WTC11 (cell line): ENCODE measurements around the gene SPHK2. TPM values are rescaled to one million over a fixed set of nuclear protein-coding genes. Genes with fewer than 3 reads are reported as not detected.

ENCODE experiments used
- ATAC-seq: fragments of 200-7000 bp; cut with Tn5 transposase; 2 replicates; pipeline ENCODE4 v1.10.0; 2021; ENCODE audit warnings: mild to moderate bottlenecking, moderate library complexity
- Bru-seq: library from RNA; stranded (reverse); fragments of 400-500 nt; gene quantifications from one replicate; lab custom pipeline; 2021; lab: Mats Ljungman, UMichigan
- CTCF ChIA-PET: fragments of 300-600 bp; sonication (Branson Sonifier 250); formaldehyde crosslinking; loops from one replicate; lab custom pipeline; 2021; ENCODE audit warnings: antibody characterized with exemption; lab: Charles Lee
- POLR2A ChIA-PET: fragments of 350-600 bp; sonication (Branson Sonifier 250); formaldehyde crosslinking; loops from one replicate; lab custom pipeline; 2021; ENCODE audit warnings: antibody characterized with exemption; lab: Charles Lee
- DNase-seq: peaks from one replicate; pipeline ENCODE4 v3.0.0; 2021; ENCODE audit warnings: low spot score
- H3K27ac Mint-ChIP-seq: 2 replicates; pipeline ENCODE4 v1.8.0; 2021; ENCODE audit warnings: mixed read lengths
- H3K27me3 Mint-ChIP-seq: 2 replicates; pipeline ENCODE4 v1.8.0; 2021; ENCODE audit warnings: low read depth, mild to moderate bottlenecking, moderate library complexity, mixed read lengths
- H3K36me3 Mint-ChIP-seq: 2 replicates; pipeline ENCODE4 v1.8.0; 2021; ENCODE audit warnings: mixed read lengths
- H3K4me1 Mint-ChIP-seq: 2 replicates; pipeline ENCODE4 v1.8.0; 2022; ENCODE audit warnings: mixed read lengths
- H3K4me3 Mint-ChIP-seq: 2 replicates; pipeline ENCODE4 v1.8.0; 2021; ENCODE audit warnings: mild to moderate bottlenecking, moderate library complexity, mixed read lengths
- H3K9me3 Mint-ChIP-seq: 2 replicates; pipeline ENCODE4 v1.8.0; 2021; ENCODE audit warnings: mixed read lengths
- AR ChIP-seq: fragments of 250-450 bp; sonication (Bioruptor Pico); IDR thresholded peaks from 2 replicates; pipeline ENCODE4 v1.9.0; 2021; ENCODE audit warnings: mild to moderate bottlenecking
- CREB1 ChIP-seq: sonication (generic); formaldehyde crosslinking; IDR thresholded peaks from 2 replicates; pipeline ENCODE4 v1.8.0; 2023; ENCODE audit warnings: mild to moderate bottlenecking, missing genetic modification reagents
- CTCF ChIP-seq: fragments of 200-600 bp; IDR thresholded peaks from 2 replicates; pipeline ENCODE4 v1.8.0; 2022; ENCODE audit warnings: antibody characterized with exemption
- ELF4 ChIP-seq: sonication (generic); formaldehyde crosslinking; IDR thresholded peaks from 2 replicates; pipeline ENCODE4 v1.8.1; 2022; ENCODE audit warnings: low read depth, mild to moderate bottlenecking, moderate library complexity, missing genetic modification reagents
- EMX1 ChIP-seq: fragments of 250-450 bp; sonication (Bioruptor Pico); IDR thresholded peaks from 2 replicates; pipeline ENCODE4 v1.8.0; 2021; ENCODE audit warnings: mild to moderate bottlenecking
- FOXJ3 ChIP-seq: sonication (generic); formaldehyde crosslinking; IDR thresholded peaks from 2 replicates; pipeline ENCODE4 v1.9.0; 2021; ENCODE audit warnings: missing genetic modification reagents, mild to moderate bottlenecking, borderline replicate concordance
- FOXP1 ChIP-seq: sonication (generic); formaldehyde crosslinking; IDR thresholded peaks from 2 replicates; pipeline ENCODE4 v1.8.0; 2022; ENCODE audit warnings: missing genetic modification reagents, mild to moderate bottlenecking, moderate library complexity, borderline replicate concordance
- GABPB1 ChIP-seq: sonication (generic); formaldehyde crosslinking; IDR thresholded peaks from 2 replicates; pipeline ENCODE4 v1.8.1; 2023; ENCODE audit warnings: mild to moderate bottlenecking, missing genetic modification reagents
- GRHL2 ChIP-seq: fragments of 250-450 bp; sonication (Bioruptor Pico); IDR thresholded peaks from 2 replicates; pipeline ENCODE4 v1.8.0; 2022; ENCODE audit warnings: mild to moderate bottlenecking, moderate library complexity; ENCODE audit not compliant: insufficient replicate concordance, severe bottlenecking
- GTF2I ChIP-seq: fragments of 250-450 bp; sonication (Bioruptor Pico); conservative IDR thresholded peaks from 2 replicates; pipeline ENCODE4 v1.4.0; 2021; ENCODE audit warnings: mild to moderate bottlenecking
- KAT7 ChIP-seq: sonication (generic); formaldehyde crosslinking; IDR thresholded peaks from 2 replicates; pipeline ENCODE4 v1.8.1; 2023; ENCODE audit warnings: missing genetic modification reagents, mild to moderate bottlenecking, borderline replicate concordance
- MAX ChIP-seq: sonication (generic); formaldehyde crosslinking; IDR thresholded peaks from 2 replicates; pipeline ENCODE4 v1.8.0; 2022; ENCODE audit warnings: mild to moderate bottlenecking, missing genetic modification reagents
- MXD4 ChIP-seq: fragments of 250-450 bp; sonication (Bioruptor Pico); IDR thresholded peaks from 2 replicates; pipeline ENCODE4 v1.8.0; 2021; ENCODE audit warnings: mild to moderate bottlenecking, moderate library complexity, borderline replicate concordance
- NFATC4 ChIP-seq: fragments of 250-450 bp; sonication (Bioruptor Pico); IDR thresholded peaks from 2 replicates; pipeline ENCODE4 v1.9.0; 2021; ENCODE audit warnings: mild to moderate bottlenecking
- PRDM15 ChIP-seq: sonication (generic); formaldehyde crosslinking; IDR thresholded peaks from 2 replicates; pipeline ENCODE4 v1.8.0; 2022; ENCODE audit warnings: missing genetic modification reagents
- SOX15 ChIP-seq: fragments of 250-450 bp; sonication (Bioruptor Pico); IDR thresholded peaks from 2 replicates; pipeline ENCODE4 v1.9.0; 2021; ENCODE audit warnings: mild to moderate bottlenecking
- TCF7 ChIP-seq: sonication (generic); formaldehyde crosslinking; IDR thresholded peaks from 2 replicates; pipeline ENCODE4 v1.8.0; 2022; ENCODE audit warnings: mild to moderate bottlenecking, low read depth, missing genetic modification reagents, moderate library complexity
- USF1 ChIP-seq: sonication (generic); formaldehyde crosslinking; IDR thresholded peaks from 2 replicates; pipeline ENCODE4 v1.8.0; 2022; ENCODE audit warnings: mild to moderate bottlenecking, missing genetic modification reagents
- ZNF219 ChIP-seq: sonication (generic); formaldehyde crosslinking; IDR thresholded peaks from 2 replicates; pipeline ENCODE4 v1.8.0; 2023; ENCODE audit warnings: missing genetic modification reagents, mild to moderate bottlenecking, borderline replicate concordance
- ZNF423 ChIP-seq: fragments of 250-450 bp; sonication (Bioruptor Pico); IDR thresholded peaks from 2 replicates; pipeline ENCODE4 v2.1.2; 2022; ENCODE audit warnings: mild to moderate bottlenecking, moderate library complexity
- long read RNA-seq, 3 experiments: library from RNA in 1 of 3; library from capped mRNA in 1 of 3; library from polyadenylated mRNA in 1 of 3; unstranded in 2 of 3; stranded (forward) in 1 of 3; transcript quantifications; one replicate each; pipeline ENCODE4 v2.0.0, GENCODE V29; 2021
- total RNA-seq: library from RNA; stranded (reverse); gene quantifications from 3 replicates; pipeline ENCODE4 v1.2.3, GENCODE V29; 2021
- TF ChIP-seq, protein P1 (sequence below): fragments of 250-450 bp; sonication (Bioruptor Pico); IDR thresholded peaks from 2 replicates; pipeline ENCODE4 v1.9.0; 2021; ENCODE audit warnings: mild to moderate bottlenecking
- TF ChIP-seq, protein P2 (sequence below): sonication (generic); formaldehyde crosslinking; IDR thresholded peaks from 2 replicates; pipeline ENCODE4 v1.8.1; 2022; ENCODE audit warnings: mild to moderate bottlenecking, moderate library complexity, missing genetic modification reagents
- TF ChIP-seq, protein P3 (sequence below): sonication (generic); formaldehyde crosslinking; IDR thresholded peaks from 2 replicates; pipeline ENCODE4 v1.8.1; 2022; ENCODE audit warnings: low read depth, mild to moderate bottlenecking, moderate library complexity, missing genetic modification reagents, borderline replicate concordance

SPHK2 gene
- total RNA-seq, result 46.7 to 64.6 TPM (median 48.4 TPM) in 3 replicates
- percentile 67 among the genes with signal in this experiment for Bru-seq, nascent RNA
- long read RNA-seq, experiment 1, transcript SPHK2-201 (7 exons, 2,963 nt), result minor isoform, 12 of 113 reads
- long read RNA-seq, experiment 1, transcript SPHK2-206 (7 exons, 2,866 nt), result minor isoform, 10 of 113 reads
- long read RNA-seq, experiment 1, transcript SPHK2-210 (6 exons, 2,683 nt), result major isoform, 18 of 113 reads
- long read RNA-seq, experiment 1, partial matches to known transcripts, result 29 of 113 reads
- long read RNA-seq, experiment 1, other reads (novel, unspliced or antisense), result 43 of 113 reads
- long read RNA-seq, experiment 2, partial matches to known transcripts, result 25 of 37 reads
- long read RNA-seq, experiment 2, other reads (novel, unspliced or antisense), result 4 of 37 reads
- long read RNA-seq, experiment 3, partial matches to known transcripts, result 3 of 20 reads
- long read RNA-seq, experiment 3, other reads (novel, unspliced or antisense), result 15 of 20 reads

GRCh38 chr19:48618916-48619691 lies at the start of gene SPHK2, which contains the start of gene RPL18:
Gene SPHK2 (plus strand): TSS chr19:48619506. CDS start chr19:48620515, 1,009 bp downstream.
Gene RPL18 (minus strand): TSS chr19:48619178. CDS start chr19:48619143, 35 bp downstream.
- H3K4me3 Mint-ChIP-seq, result peak within 1 kb of the TSS; percentile 99
- no peaks in the 10 kb centered on the region; the same call in 1 of the 2 replicates for H3K27me3 Mint-ChIP-seq
- peaks cover 60% of the 10 kb centered on the region for H3K4me1 Mint-ChIP-seq
- DNase-seq (peak; percentile 96), ATAC-seq (peak; percentile 65)
- no peaks in the 10 kb centered on the region for H3K9me3 Mint-ChIP-seq
- peaks cover 43% of the 10 kb centered on the region for H3K36me3 Mint-ChIP-seq
- H3K27ac Mint-ChIP-seq, result peak within 1 kb of the TSS; percentile 100
- POLR2A ChIA-PET, result interaction anchor here (0.5 to 2.8 kb wide), 14 partner anchors 8 to 228 kb away, joined by 3 to 23 read pairs (median 3); partner anchors contain the start of gene KDELR1
- CTCF ChIA-PET, result interaction anchor here (1.0 to 1.6 kb wide), 7 partner anchors 10 to 139 kb away, joined by 3 to 13 read pairs (median 4); no protein-coding TSS in a partner anchor
- TF ChIP-seq TCF7, result no peak
- TF ChIP-seq, protein P1, sequence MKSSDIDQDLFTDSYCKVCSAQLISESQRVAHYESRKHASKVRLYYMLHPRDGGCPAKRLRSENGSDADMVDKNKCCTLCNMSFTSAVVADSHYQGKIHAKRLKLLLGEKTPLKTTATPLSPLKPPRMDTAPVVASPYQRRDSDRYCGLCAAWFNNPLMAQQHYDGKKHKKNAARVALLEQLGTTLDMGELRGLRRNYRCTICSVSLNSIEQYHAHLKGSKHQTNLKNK, result no peak
- TF ChIP-seq GTF2I, result peak; percentile 92
- TF ChIP-seq GABPB1 (CRISPR knock-in tag), result peak; percentile 60
- TF ChIP-seq SOX15 (CRISPR knock-in tag), result no peak
- TF ChIP-seq MXD4 (CRISPR knock-in tag), result no peak
- no peak for TF ChIP-seq FOXJ3 (CRISPR knock-in tag)
- no peak for TF ChIP-seq ZNF423 (CRISPR knock-in tag)
- TF ChIP-seq ELF4, result no peak
- TF ChIP-seq USF1 (CRISPR knock-in tag), result peak; percentile 66; the same call in 1 of the 2 replicates
- TF ChIP-seq NFATC4 (CRISPR knock-in tag), result no peak
- no peak for TF ChIP-seq GRHL2 (CRISPR knock-in tag)
- TF ChIP-seq AR (CRISPR knock-in tag), result no peak
- no peak for TF ChIP-seq CTCF
- peak; percentile 80; the same call in 1 of the 2 replicates for TF ChIP-seq FOXP1
- TF ChIP-seq EMX1 (CRISPR knock-in tag), result no peak
- TF ChIP-seq ZNF219, result no peak
- TF ChIP-seq, protein P2, sequence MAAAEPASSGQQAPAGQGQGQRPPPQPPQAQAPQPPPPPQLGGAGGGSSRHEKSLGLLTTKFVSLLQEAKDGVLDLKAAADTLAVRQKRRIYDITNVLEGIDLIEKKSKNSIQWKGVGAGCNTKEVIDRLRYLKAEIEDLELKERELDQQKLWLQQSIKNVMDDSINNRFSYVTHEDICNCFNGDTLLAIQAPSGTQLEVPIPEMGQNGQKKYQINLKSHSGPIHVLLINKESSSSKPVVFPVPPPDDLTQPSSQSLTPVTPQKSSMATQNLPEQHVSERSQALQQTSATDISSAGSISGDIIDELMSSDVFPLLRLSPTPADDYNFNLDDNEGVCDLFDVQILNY, result no peak
- no peak for TF ChIP-seq KAT7 (CRISPR knock-in tag)
- TF ChIP-seq MAX, result peak; percentile 97
- no peak for TF ChIP-seq PRDM15
- TF ChIP-seq, protein P3, sequence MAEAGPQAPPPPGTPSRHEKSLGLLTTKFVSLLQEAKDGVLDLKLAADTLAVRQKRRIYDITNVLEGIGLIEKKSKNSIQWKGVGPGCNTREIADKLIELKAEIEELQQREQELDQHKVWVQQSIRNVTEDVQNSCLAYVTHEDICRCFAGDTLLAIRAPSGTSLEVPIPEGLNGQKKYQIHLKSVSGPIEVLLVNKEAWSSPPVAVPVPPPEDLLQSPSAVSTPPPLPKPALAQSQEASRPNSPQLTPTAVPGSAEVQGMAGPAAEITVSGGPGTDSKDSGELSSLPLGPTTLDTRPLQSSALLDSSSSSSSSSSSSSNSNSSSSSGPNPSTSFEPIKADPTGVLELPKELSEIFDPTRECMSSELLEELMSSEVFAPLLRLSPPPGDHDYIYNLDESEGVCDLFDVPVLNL (CRISPR knock-in tag), result no peak
- peak; percentile 90 for TF ChIP-seq CREB1 (CRISPR knock-in tag)
